WTC11 (cell line): ENCODE measurements around the gene SERTAD4.

Source experiments
- CTCF ChIP-seq: fragments of 200-600 bp; IDR thresholded peaks from 2 replicates; pipeline ENCODE4 v1.8.0; 2022; ENCODE audit warnings: antibody characterized with exemption
- ZNF138 ChIP-seq: sonication (generic); formaldehyde crosslinking; conservative IDR thresholded peaks from 2 replicates; pipeline ENCODE4 v1.8.1; 2022; ENCODE audit warnings: mild to moderate bottlenecking, moderate library complexity, missing genetic modification reagents

DNA sequence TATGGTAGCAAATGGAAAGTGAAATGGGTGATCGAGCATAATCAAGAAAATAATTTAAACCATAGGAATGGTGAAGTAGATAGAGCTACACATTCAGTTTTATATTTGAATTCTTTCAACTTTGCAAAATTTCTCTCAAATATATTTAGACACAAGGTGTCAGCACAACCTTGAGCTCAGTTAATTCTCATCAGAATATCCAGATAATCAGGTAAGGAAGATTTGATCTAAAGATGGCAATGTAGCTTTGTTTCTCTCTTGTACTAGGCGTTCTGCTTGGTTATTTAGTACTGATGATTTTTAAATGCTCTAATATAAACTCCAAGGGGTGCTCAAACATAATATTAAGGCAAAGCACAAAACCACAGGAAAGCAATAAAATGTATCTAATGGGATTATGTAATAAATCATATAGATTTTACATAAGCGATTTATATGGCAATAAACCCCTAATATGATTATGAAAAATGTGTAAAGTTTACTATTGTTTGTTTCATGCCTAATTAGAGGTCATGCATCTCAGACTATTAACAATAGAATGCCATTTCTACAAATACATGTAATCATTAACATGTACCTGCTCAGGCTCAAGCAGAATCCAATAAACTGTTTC is 32.4 kb upstream of the SERTAD4 start:
- no peak for TF ChIP-seq CTCF
- no peak for TF ChIP-seq ZNF138 (CRISPR knock-in tag)
